Measurements from ENCODE around the gene PCCA.

DNA sequence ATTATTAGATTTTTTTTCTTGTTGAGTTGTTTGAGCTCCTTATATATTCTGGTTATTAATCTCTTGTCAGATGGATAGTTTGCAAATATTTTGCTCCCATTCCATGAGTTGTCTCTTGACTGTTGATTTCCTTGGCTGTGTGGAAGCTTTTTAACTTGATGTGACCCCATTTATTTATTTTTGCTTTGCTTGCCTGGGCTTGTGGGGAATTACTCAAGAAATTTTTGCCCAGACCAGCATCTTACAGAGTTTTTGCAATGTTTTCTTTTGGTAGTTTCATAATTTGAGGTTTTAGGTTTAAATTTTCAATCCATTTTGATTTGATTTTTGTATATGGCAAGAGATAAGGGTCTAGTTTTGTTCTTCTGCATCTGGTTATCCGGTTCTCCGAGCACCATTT is 124.7 kb downstream of the PCCA start:
- no peak for TF ChIP-seq POLR2A (IDR thresholded peaks at IDR 0.05; ENCODE audit: low read length)
- TF ChIP-seq, protein P1, sequence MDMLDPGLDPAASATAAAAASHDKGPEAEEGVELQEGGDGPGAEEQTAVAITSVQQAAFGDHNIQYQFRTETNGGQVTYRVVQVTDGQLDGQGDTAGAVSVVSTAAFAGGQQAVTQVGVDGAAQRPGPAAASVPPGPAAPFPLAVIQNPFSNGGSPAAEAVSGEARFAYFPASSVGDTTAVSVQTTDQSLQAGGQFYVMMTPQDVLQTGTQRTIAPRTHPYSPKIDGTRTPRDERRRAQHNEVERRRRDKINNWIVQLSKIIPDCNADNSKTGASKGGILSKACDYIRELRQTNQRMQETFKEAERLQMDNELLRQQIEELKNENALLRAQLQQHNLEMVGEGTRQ (IDR thresholded peaks at IDR 0.05), result no peak
- TF ChIP-seq, protein P2, sequence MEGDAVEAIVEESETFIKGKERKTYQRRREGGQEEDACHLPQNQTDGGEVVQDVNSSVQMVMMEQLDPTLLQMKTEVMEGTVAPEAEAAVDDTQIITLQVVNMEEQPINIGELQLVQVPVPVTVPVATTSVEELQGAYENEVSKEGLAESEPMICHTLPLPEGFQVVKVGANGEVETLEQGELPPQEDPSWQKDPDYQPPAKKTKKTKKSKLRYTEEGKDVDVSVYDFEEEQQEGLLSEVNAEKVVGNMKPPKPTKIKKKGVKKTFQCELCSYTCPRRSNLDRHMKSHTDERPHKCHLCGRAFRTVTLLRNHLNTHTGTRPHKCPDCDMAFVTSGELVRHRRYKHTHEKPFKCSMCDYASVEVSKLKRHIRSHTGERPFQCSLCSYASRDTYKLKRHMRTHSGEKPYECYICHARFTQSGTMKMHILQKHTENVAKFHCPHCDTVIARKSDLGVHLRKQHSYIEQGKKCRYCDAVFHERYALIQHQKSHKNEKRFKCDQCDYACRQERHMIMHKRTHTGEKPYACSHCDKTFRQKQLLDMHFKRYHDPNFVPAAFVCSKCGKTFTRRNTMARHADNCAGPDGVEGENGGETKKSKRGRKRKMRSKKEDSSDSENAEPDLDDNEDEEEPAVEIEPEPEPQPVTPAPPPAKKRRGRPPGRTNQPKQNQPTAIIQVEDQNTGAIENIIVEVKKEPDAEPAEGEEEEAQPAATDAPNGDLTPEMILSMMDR (IDR thresholded peaks at IDR 0.05), result no peak
- no peak for TF ChIP-seq JUN (IDR thresholded peaks at IDR 0.05)
- TF ChIP-seq CEBPB (IDR thresholded peaks at IDR 0.05), result no peak
- TF ChIP-seq, protein P3, sequence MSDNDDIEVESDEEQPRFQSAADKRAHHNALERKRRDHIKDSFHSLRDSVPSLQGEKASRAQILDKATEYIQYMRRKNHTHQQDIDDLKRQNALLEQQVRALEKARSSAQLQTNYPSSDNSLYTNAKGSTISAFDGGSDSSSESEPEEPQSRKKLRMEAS (IDR thresholded peaks at IDR 0.05), result no peak

Data from A549 (cell line).